ENCODE results near the gene ZBTB16.
"Not testable (repeated sequence)": the region's sequence is repeated elsewhere in the genome, so short reads cannot be mapped to it uniquely, and the experiment has no call there.

Gene ZBTB16

DNA sequence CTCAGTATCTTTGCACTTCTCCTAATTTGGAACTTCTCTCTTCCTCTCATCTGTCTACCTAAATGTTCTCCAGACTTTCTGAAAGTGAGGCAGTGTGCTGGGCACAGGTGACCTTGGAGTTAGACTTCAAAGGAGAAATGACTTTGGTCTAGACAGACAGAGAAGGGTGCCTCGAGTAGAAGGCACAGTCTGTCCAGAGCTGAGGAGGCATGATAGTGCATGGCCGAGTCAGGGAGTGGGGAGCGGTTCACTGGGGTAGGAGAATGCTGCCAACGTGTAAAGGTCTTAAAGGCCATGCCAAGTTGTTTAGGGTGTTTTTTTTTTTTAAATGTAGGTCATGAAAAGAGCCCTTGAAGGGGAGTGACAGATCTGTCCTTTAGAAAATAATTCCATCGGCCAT lies 17.3 kb upstream of the ZBTB16 start:
- in situ Hi-C loops (cut with MboI; ENCODE audit: low sequenced_read_pairs) = no loop called here

DNA sequence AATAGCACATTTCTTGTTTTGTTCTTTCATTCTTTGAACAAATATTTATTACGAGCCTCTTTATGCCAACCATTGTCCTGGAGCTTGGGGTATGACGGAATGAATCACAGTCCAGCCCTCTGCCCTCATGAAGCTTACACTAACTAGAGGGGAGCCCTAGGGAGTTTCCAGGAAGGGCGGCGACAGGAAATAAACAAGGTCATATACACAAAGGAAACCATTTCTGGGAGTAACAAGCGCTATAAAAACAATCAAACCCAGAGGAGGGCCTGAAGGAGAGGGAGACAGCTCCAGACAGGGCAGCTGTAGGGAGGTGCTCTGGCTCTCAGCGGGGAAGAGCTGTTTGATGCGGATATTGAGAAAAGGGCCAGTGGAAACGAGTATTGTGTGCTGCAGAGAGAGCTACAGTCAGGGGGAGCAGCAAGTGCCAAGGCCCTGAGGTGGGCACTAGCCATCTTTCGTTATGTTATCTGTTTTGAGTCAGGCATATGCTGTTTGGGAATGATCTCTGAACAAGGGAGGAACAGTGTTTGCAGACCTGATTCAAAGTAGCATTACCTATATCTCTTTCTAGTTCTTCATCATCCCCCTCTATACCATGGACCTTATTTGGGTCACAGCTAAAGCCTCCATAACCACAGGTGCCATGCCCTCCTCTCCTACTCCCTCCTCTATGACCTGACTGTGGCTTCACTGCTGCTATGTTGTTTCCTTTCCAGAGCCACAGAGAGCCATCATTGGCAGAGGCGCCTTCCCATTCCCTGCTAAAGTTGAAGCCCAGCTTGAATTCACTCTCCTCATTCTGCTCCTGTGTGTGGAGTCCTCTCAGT lies 15.3 kb upstream of the ZBTB16 start:
- in situ Hi-C loops (cut with MboI; ENCODE audit: low sequenced_read_pairs) = no loop called here

DNA sequence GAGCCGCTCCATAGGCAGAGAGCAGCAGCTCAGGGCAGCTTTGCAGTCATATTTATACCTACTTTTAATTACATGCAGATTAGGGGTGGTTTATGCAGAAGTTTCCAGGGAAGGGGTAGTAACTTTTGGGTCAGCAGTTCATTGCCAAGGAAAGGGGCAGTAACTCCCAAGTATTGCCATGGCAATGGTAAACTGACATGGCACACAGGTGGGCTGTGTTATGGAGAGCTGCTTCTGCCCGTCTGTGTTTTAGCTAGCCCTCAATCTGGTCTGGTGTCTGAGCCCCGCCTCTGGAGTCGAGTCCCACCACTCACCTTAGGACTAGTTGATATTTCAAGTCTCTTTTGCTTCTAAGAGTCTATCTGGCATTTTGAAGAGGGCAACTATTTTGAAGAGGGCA lies 12.2 kb upstream of the ZBTB16 start:
- in situ Hi-C loops (cut with MboI; ENCODE audit: low sequenced_read_pairs) = no loop called here

GRCh38 chr11:114049050-114049449 lies 10.5 kb upstream of the ZBTB16 start:
- in situ Hi-C loops (cut with MboI; ENCODE audit: low sequenced_read_pairs) = no loop called here

GRCh38 chr11:114049766-114050165 lies 9.7 kb upstream of the ZBTB16 start:
- in situ Hi-C loops (cut with MboI; ENCODE audit: low sequenced_read_pairs) = not testable (repeated sequence)

DNA sequence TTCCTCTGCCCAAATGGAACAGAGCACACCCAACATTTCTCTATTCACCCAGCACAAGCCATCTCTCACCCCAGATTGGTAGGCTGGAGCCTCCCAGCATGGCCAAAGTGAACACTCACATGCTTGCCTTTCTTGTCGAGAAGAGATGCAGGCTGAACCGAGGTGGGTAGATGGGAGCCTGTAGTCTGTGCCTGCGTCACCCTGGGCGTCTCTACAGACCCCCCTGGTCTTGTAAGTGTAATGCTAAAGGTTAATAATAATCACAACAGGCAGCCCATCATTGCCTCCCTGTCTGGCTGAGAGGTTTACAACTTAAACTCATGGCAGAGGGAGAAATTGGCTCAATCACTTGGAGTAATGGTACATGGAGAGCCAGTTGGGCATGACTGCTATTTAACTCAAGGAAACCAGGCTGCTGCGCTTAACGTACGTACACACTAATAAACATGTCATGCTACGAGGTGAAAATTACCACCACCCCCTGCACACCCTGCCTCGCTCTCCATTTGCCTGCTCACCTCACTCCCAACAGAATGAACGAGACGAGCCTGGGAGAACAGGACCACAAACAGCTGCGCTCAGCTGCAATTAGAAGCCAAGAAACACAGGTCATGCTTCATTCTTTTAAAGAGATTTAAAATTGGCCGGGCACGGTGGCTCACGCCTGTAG lies 9.1 kb upstream of the ZBTB16 start:
- in situ Hi-C loops (cut with MboI; ENCODE audit: low sequenced_read_pairs) = no loop called here

DNA sequence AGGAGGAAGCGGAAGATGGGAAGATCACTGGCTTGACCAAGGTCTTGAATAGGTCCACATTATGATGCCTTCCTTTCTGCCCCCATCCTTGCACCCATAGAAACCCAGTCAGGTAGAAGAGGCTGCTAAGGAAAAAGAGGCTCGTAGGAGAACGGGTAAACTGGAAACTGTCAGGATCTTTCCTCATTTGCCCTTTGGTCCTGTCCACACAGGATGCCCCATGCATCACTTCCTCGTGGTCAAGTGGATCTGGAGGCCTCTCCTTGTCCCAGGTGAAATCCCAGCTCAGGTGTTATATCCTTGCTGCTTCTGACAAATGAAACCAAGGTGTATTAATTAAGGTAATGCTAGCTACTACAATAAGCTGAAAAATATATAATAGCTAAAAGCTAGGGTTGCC lies 8.0 kb upstream of the ZBTB16 start:
- in situ Hi-C loops (cut with MboI; ENCODE audit: low sequenced_read_pairs) = no loop called here

DNA sequence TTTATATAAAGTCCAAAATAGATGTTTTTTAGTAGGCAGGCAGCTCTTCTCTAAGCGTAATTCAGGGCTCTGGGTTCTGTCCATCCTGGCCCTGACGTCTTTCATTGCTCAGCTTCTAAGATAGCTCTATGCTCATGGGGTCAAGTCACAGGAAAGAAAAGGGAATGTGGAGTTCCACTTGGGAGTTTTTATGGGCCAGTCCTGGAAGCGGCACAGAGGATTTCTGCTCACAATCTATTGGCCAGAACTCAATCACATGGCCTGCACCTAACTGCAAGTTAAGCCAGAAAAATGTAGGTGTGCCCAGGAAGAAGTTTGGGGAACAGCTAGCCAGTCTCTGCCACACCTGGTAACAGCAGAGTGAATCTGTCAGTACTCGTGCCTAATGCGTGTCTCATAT lies 7.4 kb upstream of the ZBTB16 start:
- in situ Hi-C loops (cut with MboI; ENCODE audit: low sequenced_read_pairs) = no loop called here

GRCh38 chr11:114053406-114053805 lies 6.1 kb upstream of the ZBTB16 start:
- in situ Hi-C loops (cut with MboI; ENCODE audit: low sequenced_read_pairs) = no loop called here

DNA sequence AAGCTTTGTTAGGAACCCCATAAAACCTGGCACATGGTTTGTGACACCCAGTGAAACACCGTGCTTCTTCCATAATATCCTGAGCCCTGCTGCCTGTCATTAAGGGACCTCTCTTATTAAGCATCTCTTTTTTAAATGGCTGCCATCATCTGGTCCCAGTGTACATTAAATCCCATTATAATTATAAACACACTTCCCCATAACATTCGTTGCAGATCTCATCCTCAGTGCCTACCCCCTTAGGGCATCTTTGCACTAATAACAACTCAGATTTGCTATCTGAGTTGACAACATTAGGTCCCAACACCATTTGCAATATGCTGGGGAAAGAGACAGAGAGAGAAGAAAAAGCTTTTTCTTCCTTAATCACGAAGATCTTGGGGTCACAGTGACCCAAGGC lies 4.7 kb upstream of the ZBTB16 start:
- in situ Hi-C loops (cut with MboI; ENCODE audit: low sequenced_read_pairs) = no loop called here

- in situ Hi-C loops (cut with MboI; ENCODE audit: low sequenced_read_pairs) = no loop called here
Measured at GRCh38 chr11:114056409-114056808, 3.1 kb upstream of the ZBTB16 start.

- in situ Hi-C loops (cut with MboI; ENCODE audit: low sequenced_read_pairs) = no loop called here
Measured at GRCh38 chr11:114057147-114057546, 2.4 kb upstream of the ZBTB16 start.

GRCh38 chr11:114057605-114058004 lies 1.9 kb upstream of the ZBTB16 start:
- in situ Hi-C loops (cut with MboI; ENCODE audit: low sequenced_read_pairs) = no loop called here

GRCh38 chr11:114058026-114058706 lies 1.3 kb upstream of the ZBTB16 start:
- in situ Hi-C loops (cut with MboI; ENCODE audit: low sequenced_read_pairs) = no loop called here

DNA sequence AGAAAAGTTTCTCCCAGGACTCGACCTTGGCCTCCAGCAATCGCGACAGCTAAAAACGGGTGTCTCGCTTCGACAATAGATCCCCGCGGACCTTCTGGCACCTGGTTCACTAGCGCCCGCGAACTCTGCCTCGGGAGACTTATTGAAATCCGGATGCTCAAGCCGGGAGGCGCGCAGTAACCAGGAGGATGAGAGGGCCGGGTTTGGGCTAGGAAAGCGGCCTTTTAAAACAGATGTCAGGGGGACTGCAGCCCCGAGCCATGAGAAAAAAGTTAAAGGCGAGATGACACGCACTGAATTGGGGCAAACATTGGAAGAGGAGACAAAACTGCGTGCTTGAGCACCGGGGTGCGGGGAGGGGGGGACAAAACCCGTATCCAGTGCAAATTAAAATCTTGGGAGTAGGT lies 637 bp upstream of the ZBTB16 start:
- in situ Hi-C loops (cut with MboI; ENCODE audit: low sequenced_read_pairs) = no loop called here

GRCh38 chr11:114059984-114060391 lies 477 bp downstream of the ZBTB16 start:
- in situ Hi-C loops (cut with MboI; ENCODE audit: low sequenced_read_pairs) = no loop called here

DNA sequence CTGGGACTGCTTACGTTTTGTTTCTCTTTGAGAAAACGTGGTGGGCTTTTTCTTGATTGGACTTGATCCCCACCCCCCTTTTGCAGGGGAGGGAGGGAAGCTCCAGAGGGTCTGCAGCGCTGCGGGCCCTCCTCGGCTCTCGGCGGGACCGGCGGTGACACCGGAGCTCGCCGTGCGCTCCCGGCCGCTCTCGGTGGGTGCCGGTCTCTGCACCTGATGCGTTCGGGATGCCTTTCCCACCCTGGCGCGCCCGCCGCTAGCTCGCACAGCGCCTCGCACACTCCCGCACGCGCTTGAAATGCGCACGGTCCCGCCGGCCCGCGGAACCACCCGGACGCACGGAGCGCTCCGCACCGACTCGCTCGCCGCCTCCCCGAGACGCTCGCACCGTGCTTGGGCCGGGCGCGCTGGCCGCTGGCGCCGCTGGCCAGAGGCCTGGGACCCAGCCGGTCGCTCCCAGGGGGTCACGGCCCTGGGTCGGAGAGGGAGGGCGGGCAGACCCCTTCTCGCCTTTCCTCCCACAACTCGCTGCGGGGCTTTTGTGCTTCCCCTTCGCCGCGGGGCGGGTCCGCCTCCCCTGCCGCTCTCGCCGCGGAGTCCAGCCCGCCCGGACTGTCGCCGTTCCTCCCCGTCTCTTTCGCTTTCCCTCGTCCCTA lies 1.0 kb downstream of the ZBTB16 start:
- in situ Hi-C loops (cut with MboI; ENCODE audit: low sequenced_read_pairs) = no loop called here

DNA sequence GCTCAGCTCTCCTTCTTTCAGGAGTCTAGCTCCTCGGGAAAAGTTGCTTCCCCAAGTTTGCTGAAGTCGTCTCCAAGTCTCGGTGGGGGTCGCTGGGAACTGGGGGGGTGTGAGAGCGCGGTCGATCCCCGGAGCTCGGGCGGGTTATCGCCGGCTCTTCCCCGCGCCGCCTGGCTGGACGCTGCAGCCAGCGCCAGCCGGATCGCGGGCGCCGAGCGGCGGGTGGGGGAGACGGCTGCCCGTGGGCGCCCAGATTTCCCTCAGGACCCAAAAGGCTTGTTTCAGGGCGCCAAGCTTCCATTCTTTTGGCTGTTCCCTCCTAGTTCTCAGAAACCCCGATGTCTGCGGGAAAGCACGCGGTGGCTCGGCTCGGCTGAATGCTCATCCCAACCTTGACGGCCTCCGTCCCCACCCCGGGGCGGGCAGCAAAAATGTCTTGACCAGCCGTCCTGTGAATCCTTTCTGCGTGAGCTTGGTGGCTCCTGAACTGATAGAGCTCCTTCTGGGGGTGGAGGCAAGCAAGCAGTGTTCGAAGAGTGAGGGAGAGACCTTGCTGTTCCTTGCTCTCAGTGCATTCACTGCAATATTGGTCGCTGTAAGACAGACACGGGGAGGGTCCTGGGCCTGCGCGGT lies 1.7 kb downstream of the ZBTB16 start:
- in situ Hi-C loops (cut with MboI; ENCODE audit: low sequenced_read_pairs) = no loop called here

- in situ Hi-C loops (cut with MboI; ENCODE audit: low sequenced_read_pairs) = no loop called here
Measured at GRCh38 chr11:114061681-114062049, 2.2 kb downstream of the ZBTB16 start.

DNA sequence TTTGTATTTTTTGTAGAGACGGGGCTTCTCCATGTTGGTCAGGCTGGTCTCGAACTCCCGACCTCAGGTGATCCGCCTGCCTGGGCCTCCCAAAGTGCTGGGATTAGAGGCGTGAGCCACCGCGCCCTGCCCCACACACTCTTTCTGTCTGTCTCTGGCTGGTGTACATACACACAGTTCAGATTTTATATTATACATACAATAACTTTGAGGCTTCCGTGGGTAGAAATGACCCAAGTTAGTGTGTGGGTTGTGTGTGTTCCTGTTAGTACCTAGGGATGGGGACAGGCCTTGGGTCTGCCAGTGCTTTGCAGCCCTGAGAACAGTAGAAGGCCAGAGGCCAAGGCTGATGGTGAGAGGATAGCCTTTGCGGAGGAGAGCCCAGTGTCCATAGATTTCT lies 2.8 kb downstream of the ZBTB16 start:
- in situ Hi-C loops (cut with MboI; ENCODE audit: low sequenced_read_pairs) = no loop called here
